Gastroesophageal sphincter (tissue), 3 donors: ENCODE measurements around the gene COL5A1.

Source experiments
- CTCF ChIP-seq, 4 experiments: fragments of 200-600 bp in 2 of 4; fragments of 450-650 bp in 2 of 4; sonication (generic) in 1 of 4; IDR thresholded peaks; one replicate each; pipeline ENCODE4 v1.5.1; 2017 to 2019; ENCODE audit warnings: antibody characterized with exemption in 4 of 4, mild to moderate bottlenecking in 2 of 4, moderate library complexity in 2 of 4
- EP300 ChIP-seq: sonication (generic); formaldehyde crosslinking; IDR thresholded peaks from one replicate; pipeline ENCODE4 v1.6.1; 2017; ENCODE audit warnings: antibody characterized with exemption, mild to moderate bottlenecking
- POLR2A ChIP-seq, 2 donors: fragments of 450-650 bp; IDR thresholded peaks; one replicate each; pipeline ENCODE4 v1.6.1; 2017; ENCODE audit warnings: antibody characterized with exemption in 2 of 2, mild to moderate bottlenecking in 2 of 2, moderate library complexity in 1 of 2
- POLR2AphosphoS5 ChIP-seq: sonication (generic); formaldehyde crosslinking; IDR thresholded peaks from one replicate; pipeline ENCODE4 v1.6.1; 2017; ENCODE audit warnings: antibody characterized with exemption

- no peak for TF ChIP-seq POLR2AphosphoS5
- TF ChIP-seq CTCF (IDR thresholded peaks at IDR 0.05), result no peak
- no peak for TF ChIP-seq POLR2A (IDR thresholded peaks at IDR 0.05)
- no peak for TF ChIP-seq EP300
These were observed 107.0 kb downstream of the COL5A1 start for GRCh38 chr9:134748591-134748990.
